SK-N-SH (cell line): Measurements from ENCODE around the gene SMCHD1. TPM values are rescaled to one million over a fixed set of nuclear protein-coding genes. Genes with fewer than 3 reads are reported as not detected.

Source experiments
- CTCF ChIA-PET: fragments of 300-600, 350-600 bp; formaldehyde crosslinking; extraction: SDS; loops from one replicate; lab custom pipeline; 2021; lab: Yijun Ruan, JAX
- POLR2A ChIA-PET: fragments of 350-600 bp; sonication (Branson Sonifier 250); formaldehyde crosslinking; extraction: SDS; loops from one replicate; lab custom pipeline; 2020; ENCODE audit warnings: antibody characterized with exemption, inconsistent platforms; lab: Yijun Ruan, JAX
- DNase-seq: peaks from one replicate; pipeline ENCODE4 v3.0.0; 2012
- H2AFZ ChIP-seq: fragments of 200-600 bp; sonication (generic); 2 replicates; pipeline ENCODE4 v1.8.1; 2016; ENCODE audit warnings: antibody characterized with exemption, mild to moderate bottlenecking, low read depth
- H3F3A ChIP-seq: fragments of 200-600 bp; sonication (generic); replicated peaks from 2 replicates; pipeline ENCODE3; 2016; ENCODE audit warnings: antibody characterized with exemption, mild to moderate bottlenecking; ENCODE audit not compliant: insufficient read depth
- H3K27ac ChIP-seq, 2 experiments: fragments of 200-500 bp in 1 of 2; fragments of 200-600 bp in 1 of 2; sonication (Bioruptor generic) in 1 of 2; sonication (generic), shearing (Covaris generic) in 1 of 2; 2 replicates each; pipeline versions ENCODE4 v1.5.1 to v1.6.1; 2014 to 2016; ENCODE audit warnings: low read depth in 2 of 2, inconsistent platforms in 1 of 2, low read length in 1 of 2, mild to moderate bottlenecking in 1 of 2, mixed read lengths in 1 of 2
- H3K27me3 ChIP-seq: fragments of 200-600 bp; sonication (generic), shearing (Covaris generic); 2 replicates; pipeline ENCODE4 v1.6.1; 2016; ENCODE audit warnings: mixed run types; ENCODE audit not compliant: insufficient read depth
- H3K36me3 ChIP-seq, 2 experiments: fragments of 200-500 bp in 1 of 2; fragments of 200-600 bp in 1 of 2; sonication (Bioruptor generic) in 1 of 2; sonication (generic) in 1 of 2; replicated peaks in 1 of 2; 2 replicates each; pipeline versions ENCODE3 to v1.5.1; 2014 to 2016; ENCODE audit warnings: low read length in 1 of 2, mild to moderate bottlenecking in 1 of 2; ENCODE audit not compliant: insufficient read depth in 2 of 2, control insufficient read depth in 1 of 2
- H3K4me1 ChIP-seq, 2 experiments: fragments of 200-500 bp in 1 of 2; fragments of 200-600 bp in 1 of 2; sonication (Bioruptor generic) in 1 of 2; sonication (generic), shearing (Covaris generic) in 1 of 2; 2 replicates each; pipeline versions ENCODE4 v1.5.1 to v1.6.1; 2014 to 2016; ENCODE audit warnings: low read depth in 1 of 2, low read length in 1 of 2, mixed run types in 1 of 2; ENCODE audit not compliant: insufficient read depth in 2 of 2, control insufficient read depth in 1 of 2
- H3K4me2 ChIP-seq: fragments of 200-600 bp; sonication (generic), shearing (Covaris generic); 2 replicates; pipeline ENCODE4 v1.6.1; 2017; ENCODE audit warnings: mixed run types
- H3K4me3 ChIP-seq, 2 experiments: fragments of 200-500 bp in 1 of 2; fragments of 200-600 bp in 1 of 2; sonication (Bioruptor generic) in 1 of 2; sonication (generic), shearing (Covaris generic) in 1 of 2; 2 replicates each; pipeline versions ENCODE4 v1.5.1 to v1.8.1; 2014 to 2016; ENCODE audit warnings: low read depth in 2 of 2, inconsistent platforms in 1 of 2, low read length in 1 of 2, mild to moderate bottlenecking in 1 of 2, mixed read lengths in 1 of 2, moderate library complexity in 1 of 2
- H3K79me2 ChIP-seq: fragments of 200-600 bp; sonication (generic); 2 replicates; pipeline ENCODE4 v1.8.1; 2017; ENCODE audit warnings: mild to moderate bottlenecking; ENCODE audit not compliant: insufficient read depth
- H3K9ac ChIP-seq: fragments of 200-600 bp; sonication (generic); 2 replicates; pipeline ENCODE4 v1.6.1; 2017; ENCODE audit warnings: mixed run types
- H3K9me2 ChIP-seq: fragments of 200-600 bp; sonication (generic); 2 replicates; pipeline ENCODE4 v1.6.1; 2017; ENCODE audit warnings: mixed run types
- H3K9me3 ChIP-seq: fragments of 200-600 bp; sonication (generic); 2 replicates; pipeline ENCODE4 v1.6.1; 2017; ENCODE audit warnings: mixed run types, mild to moderate bottlenecking, moderate library complexity
- H4K20me1 ChIP-seq: fragments of 200-600 bp; sonication (generic); 2 replicates; pipeline ENCODE4 v1.6.1; 2017; ENCODE audit warnings: mild to moderate bottlenecking, mixed run types; ENCODE audit not compliant: insufficient read depth
- ELF1 ChIP-seq: IDR thresholded peaks from 2 replicates; pipeline ENCODE4 v1.4.0; 2012
- EP300 ChIP-seq, 2 experiments: IDR thresholded peaks; 2 replicates each; pipeline versions ENCODE4 v1.4.0 to v1.6.1; 2012; ENCODE audit warnings: borderline replicate concordance in 1 of 2, low read depth in 1 of 2, low read length in 1 of 2
- EZH2phosphoT487 ChIP-seq: fragments of 200-600 bp; sonication (generic); IDR thresholded peaks from 2 replicates; pipeline ENCODE4 v1.6.1; 2017; ENCODE audit warnings: low read depth, mixed run types, mild to moderate bottlenecking, antibody characterized with exemption, moderate library complexity, borderline replicate concordance
- FOXM1 ChIP-seq: IDR thresholded peaks from 2 replicates; pipeline ENCODE4 v1.4.0; 2012; ENCODE audit warnings: low read depth, mild to moderate bottlenecking
- GABPA ChIP-seq: IDR thresholded peaks from 2 replicates; pipeline ENCODE4 v1.4.0; 2012; ENCODE audit warnings: low read depth, mild to moderate bottlenecking
- GATA2 ChIP-seq: sonication (generic); formaldehyde crosslinking; IDR thresholded peaks from 2 replicates; pipeline ENCODE4 v1.5.0; 2020; ENCODE audit warnings: mild to moderate bottlenecking, missing genetic modification reagents
- JUND ChIP-seq: IDR thresholded peaks from 2 replicates; pipeline ENCODE4 v1.4.0; 2012
- MAX ChIP-seq: IDR thresholded peaks from 2 replicates; pipeline ENCODE4 v1.4.0; 2012; ENCODE audit warnings: low read depth
- MEF2A ChIP-seq: IDR thresholded peaks from 2 replicates; pipeline ENCODE4 v1.4.0; 2012; ENCODE audit warnings: low read depth, borderline replicate concordance
- MXI1 ChIP-seq: IDR thresholded peaks from 2 replicates; pipeline ENCODE4 v1.6.1; 2012; ENCODE audit warnings: mild to moderate bottlenecking, low read depth, low read length, improper control_type of control experiment
- RAD21 ChIP-seq: IDR thresholded peaks from 2 replicates; pipeline ENCODE4 v1.6.1; 2012; ENCODE audit warnings: mild to moderate bottlenecking, low read length
- RCOR1 ChIP-seq: fragments of 150-350 bp; IDR thresholded peaks from 2 replicates; pipeline ENCODE4 v1.6.1; 2017; ENCODE audit warnings: antibody characterized with exemption, low read length
- RXRA ChIP-seq: IDR thresholded peaks from 2 replicates; pipeline ENCODE4 v1.4.0; 2012; ENCODE audit warnings: low read depth, mild to moderate bottlenecking, borderline replicate concordance
- SMC3 ChIP-seq: IDR thresholded peaks from 2 replicates; pipeline ENCODE4 v1.6.1; 2012; ENCODE audit warnings: low read depth, low read length, improper control_type of control experiment
- TCF12 ChIP-seq: IDR thresholded peaks from 2 replicates; pipeline ENCODE4 v1.4.0; 2012
- TEAD4 ChIP-seq: IDR thresholded peaks from 2 replicates; pipeline ENCODE4 v1.4.0; 2012; ENCODE audit warnings: mild to moderate bottlenecking, borderline replicate concordance; ENCODE audit not compliant: insufficient read depth
- WGBS: methylation state at CpG from one replicate; pipeline ENCODE4 v1.1.6; 2017; ENCODE audit warnings: low lambda C conversion rate; 5-methylcytosine and 5-hydroxymethylcytosine counted together
- polyA plus RNA-seq, 3 experiments: library from polyadenylated mRNA; depleted of rRNA; stranded (reverse); fragments of >200 nt; gene quantifications; 2 replicates each; pipeline ENCODE4 v1.2.3, GENCODE V29; 2012
- TF ChIP-seq, protein P1 (sequence below): fragments of 200-600 bp; sonication (generic); IDR thresholded peaks from 2 replicates; pipeline ENCODE4 v1.6.1; 2017; ENCODE audit warnings: antibody characterized with exemption, mild to moderate bottlenecking, moderate library complexity

Gene SMCHD1
- polyA plus RNA-seq, 1 of the 3 experiments (the other 2 are of a cell fraction) = 8.9 TPM

DNA sequence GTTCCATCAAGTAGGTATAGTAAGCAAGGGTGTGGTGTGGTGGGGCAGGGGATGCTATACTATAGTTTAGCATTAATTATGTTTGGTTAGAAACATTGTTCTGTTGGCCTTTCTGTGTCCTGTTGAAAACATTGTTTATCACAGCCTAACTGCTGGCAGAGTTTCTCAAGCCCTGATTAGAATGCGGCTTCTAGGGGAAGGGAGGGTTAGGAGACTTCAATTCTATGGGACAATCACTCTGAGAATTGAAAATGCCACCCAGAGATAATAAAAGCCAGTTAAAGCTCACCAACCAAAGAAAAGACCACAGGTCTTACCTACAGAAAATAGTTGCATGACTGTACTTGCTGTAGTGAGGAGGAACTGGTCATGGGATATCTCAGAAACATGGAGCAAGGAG is 19.9 kb upstream of the SMCHD1 start:
- Histone ChIP-seq H3F3A (no peaks in the 10 kb centered on the region), H3K9me3 (no peaks in the 10 kb centered on the region), H4K20me1 (no peaks in the 10 kb centered on the region), H3K4me1 (no peaks in the 10 kb centered on the region), H3K79me2 (no peaks in the 10 kb centered on the region), H2AFZ (no peak overlapping the region), H3K4me2 (no peak overlapping the region), H3K4me3 (no peak overlapping the region), H3K27me3 (no peaks in the 10 kb centered on the region), H3K36me3 (no peaks in the 10 kb centered on the region), H3K9ac (no peak overlapping the region), H3K27ac (no peak overlapping the region), H3K9me2 (no peaks in the 10 kb centered on the region)
- 100% methylated on average over 1 of the region's 1 CpG for WGBS
- CTCF ChIA-PET = no interaction called here
- DNase-seq = no peak
- POLR2A ChIA-PET = no interaction called here
- no peak for TF ChIP-seq MXI1
- no peak for TF ChIP-seq FOXM1
- TF ChIP-seq, protein P1, sequence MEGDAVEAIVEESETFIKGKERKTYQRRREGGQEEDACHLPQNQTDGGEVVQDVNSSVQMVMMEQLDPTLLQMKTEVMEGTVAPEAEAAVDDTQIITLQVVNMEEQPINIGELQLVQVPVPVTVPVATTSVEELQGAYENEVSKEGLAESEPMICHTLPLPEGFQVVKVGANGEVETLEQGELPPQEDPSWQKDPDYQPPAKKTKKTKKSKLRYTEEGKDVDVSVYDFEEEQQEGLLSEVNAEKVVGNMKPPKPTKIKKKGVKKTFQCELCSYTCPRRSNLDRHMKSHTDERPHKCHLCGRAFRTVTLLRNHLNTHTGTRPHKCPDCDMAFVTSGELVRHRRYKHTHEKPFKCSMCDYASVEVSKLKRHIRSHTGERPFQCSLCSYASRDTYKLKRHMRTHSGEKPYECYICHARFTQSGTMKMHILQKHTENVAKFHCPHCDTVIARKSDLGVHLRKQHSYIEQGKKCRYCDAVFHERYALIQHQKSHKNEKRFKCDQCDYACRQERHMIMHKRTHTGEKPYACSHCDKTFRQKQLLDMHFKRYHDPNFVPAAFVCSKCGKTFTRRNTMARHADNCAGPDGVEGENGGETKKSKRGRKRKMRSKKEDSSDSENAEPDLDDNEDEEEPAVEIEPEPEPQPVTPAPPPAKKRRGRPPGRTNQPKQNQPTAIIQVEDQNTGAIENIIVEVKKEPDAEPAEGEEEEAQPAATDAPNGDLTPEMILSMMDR = no peak
- no peak for TF ChIP-seq RAD21
- no peak for TF ChIP-seq RXRA
- TF ChIP-seq EZH2phosphoT487 = no peak
- TF ChIP-seq MAX = no peak
- no peak for TF ChIP-seq JUND

- Histone ChIP-seq H3K79me2 (no peaks in the 10 kb centered on the region), H3K27me3 (no peaks in the 10 kb centered on the region), H3K9me3 (no peaks in the 10 kb centered on the region), H4K20me1 (no peaks in the 10 kb centered on the region), H3K4me1 (no peaks in the 10 kb centered on the region), H3K4me3 (no peak overlapping the region), H3K9ac (no peak overlapping the region), H2AFZ (0 out of 2 replicates have a peak overlapping the region, but pooled peaks have one; percentile 59), H3F3A (no peaks in the 10 kb centered on the region), H3K9me2 (no peaks in the 10 kb centered on the region), H3K4me2 (no peak overlapping the region), H3K27ac (no peak overlapping the region)
- POLR2A ChIA-PET = no interaction called here
- WGBS = 84% methylated on average over 9 of the region's 9 CpGs
- DNase-seq = no peak
- TF ChIP-seq ELF1 (no peak), MEF2A (no peak), SMC3 (no peak)
- TF ChIP-seq, all 33 proteins: peak for 0
- CTCF ChIA-PET = no interaction called here
- H3K36me3 ChIP-seq = no peaks in the 10 kb centered on the region
Measured at GRCh38 chr18:2636126-2636631, 19.3 kb upstream of the SMCHD1 start.

DNA sequence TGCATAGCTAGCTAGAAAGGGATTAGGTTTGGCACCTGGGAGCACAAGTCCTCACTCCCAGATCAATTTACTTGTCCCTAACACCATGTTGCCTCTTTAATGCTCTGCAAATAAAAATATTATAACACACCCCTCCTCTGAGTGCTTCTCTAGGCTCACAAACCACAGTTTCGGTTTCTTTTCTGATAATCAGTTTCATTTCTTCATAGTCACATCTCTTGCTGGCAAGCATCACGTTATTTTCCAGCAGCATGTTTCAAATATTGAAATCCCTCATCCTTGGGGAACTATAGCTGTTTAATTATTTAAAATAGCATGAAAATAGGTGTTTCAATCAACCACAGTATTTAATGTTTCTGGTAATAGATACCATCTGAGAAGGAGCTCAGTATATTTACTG is 13.9 kb upstream of the SMCHD1 start:
- CTCF ChIA-PET = no interaction called here
- H3K9ac ChIP-seq = no peak overlapping the region
- no peak overlapping the region for H3K27ac ChIP-seq
- H3K4me3 ChIP-seq = no peak overlapping the region; a peak in 1 of 4 replicates
- H2AFZ ChIP-seq = peak overlapping the region; percentile 65; the same call in 1 of the 2 replicates
- POLR2A ChIA-PET = no interaction called here
- no peak for TF ChIP-seq TEAD4
- TF ChIP-seq TCF12 = no peak
- TF ChIP-seq GABPA = no peak
- TF ChIP-seq RCOR1 = no peak
- TF ChIP-seq ELF1 = no peak
- no peak for TF ChIP-seq GATA2 (CRISPR knock-in tag)
- TF ChIP-seq RAD21 = no peak
- no peak for TF ChIP-seq EP300 (IDR thresholded peaks at IDR 0.05; ENCODE audit: borderline replicate concordance in 1 of 2, low read depth in 1 of 2, low read length in 1 of 2)
- no peaks in the 10 kb centered on the region for H3K27me3 ChIP-seq
- H4K20me1 ChIP-seq = no peaks in the 10 kb centered on the region
- DNase-seq = no peak
- H3K79me2 ChIP-seq = no peaks in the 10 kb centered on the region
- H3K36me3 ChIP-seq = no peaks in the 10 kb centered on the region
- no peaks in the 10 kb centered on the region for H3K9me3 ChIP-seq
- H3K9me2 ChIP-seq = no peaks in the 10 kb centered on the region
- H3K4me2 ChIP-seq = 0 out of 2 replicates have a peak overlapping the region, but pooled peaks have one; percentile 15
- no peaks in the 10 kb centered on the region for H3F3A ChIP-seq
- H3K4me1 ChIP-seq = no peaks in the 10 kb centered on the region
- WGBS = 45% methylated on average over 2 of the region's 2 CpGs
